Neuronal stem cell (in vitro differentiated cells): ENCODE data around the gene HOXD13.
A peak's percentile ranks its signal among the peaks of the same experiment; 100 is the strongest.

Source experiments
- DNase-seq: peaks from one replicate; pipeline ENCODE4 v3.0.0-alpha.2; 2013; ENCODE audit warnings: low spot score
- H2AFZ ChIP-seq: one replicate; pipeline ENCODE4 v1.6.1; 2013; ENCODE audit warnings: mild to moderate bottlenecking, low read length, inconsistent platforms
- H2AK5ac ChIP-seq: 2 replicates; pipeline ENCODE4 v1.6.1; 2013; ENCODE audit warnings: low read depth, mild to moderate bottlenecking, inconsistent platforms, low read length, moderate library complexity, mixed read lengths
- H2BK120ac ChIP-seq: 2 replicates; pipeline ENCODE4 v1.6.1; 2013; ENCODE audit warnings: low read depth, mild to moderate bottlenecking, inconsistent platforms, low read length, moderate library complexity, mixed read lengths
- H2BK12ac ChIP-seq: one replicate; pipeline ENCODE4 v1.6.1; 2013; ENCODE audit warnings: low read length, inconsistent platforms
- H2BK15ac ChIP-seq: 2 replicates; pipeline ENCODE4 v1.6.1; 2013; ENCODE audit warnings: mild to moderate bottlenecking, low read length, inconsistent platforms, mixed read lengths
- H2BK5ac ChIP-seq: one replicate; pipeline ENCODE4 v1.6.1; 2013; ENCODE audit warnings: inconsistent platforms, mild to moderate bottlenecking, low read length, moderate library complexity
- H3K14ac ChIP-seq: one replicate; pipeline ENCODE4 v1.6.1; 2013; ENCODE audit warnings: low read length, inconsistent platforms
- H3K18ac ChIP-seq: 2 replicates; pipeline ENCODE4 v1.6.1; 2013; ENCODE audit warnings: low read length, inconsistent platforms
- H3K23ac ChIP-seq: 2 replicates; pipeline ENCODE4 v1.6.1; 2013; ENCODE audit warnings: low read depth, mild to moderate bottlenecking, mixed read lengths, low read length, inconsistent platforms; ENCODE audit not compliant: poor library complexity
- H3K27ac ChIP-seq: replicated peaks from 3 replicates; pipeline ENCODE4 v1.5.1; 2013; ENCODE audit warnings: low read length, inconsistent platforms
- H3K27me3 ChIP-seq, 3 experiments: 2 replicates each; pipeline ENCODE4 v1.6.1; 2013; ENCODE audit warnings: low read length in 3 of 3, mild to moderate bottlenecking in 2 of 3, inconsistent platforms in 1 of 3, low read depth in 1 of 3, mixed read lengths in 1 of 3, moderate library complexity in 1 of 3; ENCODE audit not compliant: control insufficient read depth in 3 of 3, insufficient read depth in 3 of 3
- H3K36me3 ChIP-seq, 2 donors: replicated peaks in 1 of 2; 2 replicates each; pipeline ENCODE4 v1.6.1; 2013; ENCODE audit warnings: low read length in 2 of 2; ENCODE audit not compliant: control insufficient read depth in 2 of 2, insufficient read depth in 2 of 2
- H3K4ac ChIP-seq: 2 replicates; pipeline ENCODE4 v1.6.1; 2013; ENCODE audit warnings: inconsistent platforms, mild to moderate bottlenecking, low read length, moderate library complexity
- H3K4me1 ChIP-seq, 2 donors: 1 replicate in 1 of 2; 2 replicates in 1 of 2; pipeline ENCODE4 v1.6.1; 2013; ENCODE audit warnings: low read length in 2 of 2, low read depth in 1 of 2; ENCODE audit not compliant: control insufficient read depth in 2 of 2, insufficient read depth in 1 of 2
- H3K4me2 ChIP-seq: one replicate; pipeline ENCODE4 v1.6.1; 2013; ENCODE audit warnings: mild to moderate bottlenecking, low read length, inconsistent platforms; ENCODE audit not compliant: insufficient read depth, poor library complexity, severe bottlenecking
- H3K4me3 ChIP-seq, 2 donors: 2 replicates each; pipeline ENCODE4 v1.5.1; 2013; ENCODE audit warnings: low read length in 2 of 2, mild to moderate bottlenecking in 2 of 2, inconsistent platforms in 1 of 2, moderate library complexity in 1 of 2
- H3K79me1 ChIP-seq: one replicate; pipeline ENCODE4 v1.6.1; 2013; ENCODE audit warnings: low read depth, mild to moderate bottlenecking, inconsistent platforms, low read length, moderate library complexity
- H3K9ac ChIP-seq: one replicate; pipeline ENCODE4 v1.6.1; 2013; ENCODE audit warnings: mild to moderate bottlenecking, low read depth, low read length, inconsistent platforms; ENCODE audit not compliant: poor library complexity
- H3K9me3 ChIP-seq, 2 donors: replicated peaks in 1 of 2; 2 replicates each; pipeline versions ENCODE3 to v1.6.1; 2013; ENCODE audit warnings: low read length in 2 of 2, mild to moderate bottlenecking in 2 of 2, inconsistent platforms in 1 of 2, low read depth in 1 of 2, mixed read lengths in 1 of 2, moderate library complexity in 1 of 2; ENCODE audit not compliant: control insufficient read depth in 2 of 2, insufficient read depth in 1 of 2
- H4K8ac ChIP-seq: one replicate; pipeline ENCODE4 v1.6.1; 2013; ENCODE audit warnings: low read depth, mild to moderate bottlenecking, inconsistent platforms, low read length, moderate library complexity
- H4K91ac ChIP-seq: one replicate; pipeline ENCODE4 v1.6.1; 2013; ENCODE audit warnings: low read length, low read depth, mild to moderate bottlenecking, inconsistent platforms; ENCODE audit not compliant: poor library complexity
- WGBS, 2 donors: extraction: QIAGEN DNeasy Blood & Tissue Kit; methylation state at CpG; one replicate each; pipeline ENCODE4 v1.1.7; 2013; ENCODE audit warnings: missing lambda C conversion rate in 2 of 2, mixed read lengths in 1 of 2; ENCODE audit not compliant: insufficient read length in 2 of 2, insufficient replicate concordance in 1 of 2; ENCODE audit errors: extremely low coverage in 2 of 2; 5-methylcytosine and 5-hydroxymethylcytosine counted together

HOXD13 gene

DNA sequence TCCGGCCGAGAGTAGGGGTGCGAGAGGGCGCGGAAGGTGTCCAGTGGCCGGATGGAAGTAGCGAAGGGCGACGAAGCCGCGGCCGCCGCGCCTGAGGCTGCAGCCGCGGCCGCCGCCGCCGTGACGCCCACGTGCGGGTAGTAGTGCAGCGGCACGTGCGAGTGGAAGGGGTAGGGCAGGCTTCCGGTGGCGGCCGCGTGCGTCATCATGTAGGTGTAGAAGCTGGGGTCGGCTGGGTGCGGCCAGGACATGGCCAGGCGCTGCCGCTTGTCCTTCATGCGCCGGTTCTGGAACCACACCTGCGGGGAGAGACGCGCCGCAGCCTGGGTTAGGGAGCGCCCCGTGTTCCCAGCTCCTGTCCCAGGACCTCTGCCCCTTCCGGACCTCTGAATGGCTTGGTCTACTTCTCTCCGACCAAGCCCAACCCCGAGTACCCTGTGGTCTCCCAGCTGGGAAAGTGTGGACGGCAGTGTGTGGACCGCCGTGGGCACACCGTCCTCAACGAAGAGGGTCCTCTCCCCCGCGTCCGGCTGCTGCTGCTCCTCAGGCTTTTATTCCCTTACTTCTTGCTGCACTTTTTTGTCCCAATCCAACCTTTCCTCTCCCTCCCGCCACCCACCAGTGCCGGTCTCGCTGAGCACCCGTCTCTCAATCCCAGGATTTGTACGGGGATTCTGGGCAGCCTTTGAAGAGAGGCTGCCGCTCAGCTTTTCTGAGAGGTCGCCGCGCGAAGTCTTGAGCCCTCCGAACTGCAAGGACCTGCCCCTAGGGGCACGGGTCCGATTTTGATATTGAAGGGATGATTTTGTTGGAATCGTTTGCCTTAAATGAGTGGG lies 11.8 kb upstream of the HOXD13 start:
- peak overlapping the region; percentile 90 for H2AFZ ChIP-seq
- H2BK12ac ChIP-seq: no peak overlapping the region
- peaks cover 0 to 4% of the 10 kb centered on the region in 2 donors for H3K9me3 ChIP-seq
- H3K9ac ChIP-seq: no peak overlapping the region
- no peak for DNase-seq
- H3K4me2 ChIP-seq: peak overlapping the region; percentile 69
- no peak overlapping the region for H2AK5ac ChIP-seq
- no peak overlapping the region for H3K27ac ChIP-seq
- peaks cover 50 to 98% (median 89%) of the 10 kb centered on the region in 3 experiments for H3K27me3 ChIP-seq
- peak overlapping the region; percentile 71 for H3K18ac ChIP-seq
- peak overlapping the region; percentile 29 to 44 for H3K4me3 ChIP-seq
- H3K79me1 ChIP-seq: no peaks in the 10 kb centered on the region
- no peak overlapping the region for H2BK15ac ChIP-seq
- H2BK120ac ChIP-seq: peak overlapping the region; percentile 35
- no peak overlapping the region for H4K91ac ChIP-seq
- peak overlapping the region; percentile 90 for H3K23ac ChIP-seq
- peaks cover 0 to 2% of the 10 kb centered on the region in 2 donors for H3K4me1 ChIP-seq
- no peak overlapping the region for H3K14ac ChIP-seq
- WGBS, 2 donors: no CpG with 5 or more reads among the region's 68 CpGs
- peak overlapping the region; percentile 97 for H4K8ac ChIP-seq
- H3K4ac ChIP-seq: no peak overlapping the region
- H2BK5ac ChIP-seq: no peak overlapping the region
- no peaks in the 10 kb centered on the region for H3K36me3 ChIP-seq

DNA sequence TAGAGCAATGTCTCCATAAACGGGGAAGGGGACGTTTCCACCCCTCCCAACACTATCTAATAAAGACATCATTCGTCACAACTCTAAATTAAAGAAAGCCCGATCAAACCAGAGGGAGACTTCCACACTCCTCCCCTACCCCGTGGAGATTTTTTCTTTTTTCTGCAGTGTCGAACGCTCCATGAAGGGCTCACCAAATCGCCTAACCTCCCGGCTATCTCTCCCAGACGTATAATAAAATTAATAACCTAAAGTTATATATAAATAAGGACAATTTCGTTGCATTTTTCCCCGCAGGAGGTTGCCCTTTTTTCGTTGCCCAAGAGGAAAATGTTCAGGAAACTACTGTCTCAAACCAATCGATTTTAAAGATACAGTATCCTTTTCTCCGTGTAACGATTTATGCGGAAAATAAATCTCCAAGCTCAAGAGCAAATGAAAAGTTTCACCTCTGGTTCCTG lies 11.1 kb upstream of the HOXD13 start:
- Histone ChIP-seq H3K9me3 (peaks cover 0 to 4% of the 10 kb centered on the region in 2 donors), H3K36me3 (no peaks in the 10 kb centered on the region), H3K23ac (no peak overlapping the region), H3K14ac (no peak overlapping the region), H2BK15ac (no peak overlapping the region), H3K4me1 (peaks cover 0 to 2% of the 10 kb centered on the region in 2 donors), H3K4ac (no peak overlapping the region), H2AK5ac (no peak overlapping the region), H2BK5ac (no peak overlapping the region), H3K27ac (no peak overlapping the region), H3K18ac (no peak overlapping the region), H4K8ac (no peak overlapping the region), H3K27me3 (peaks cover 53 to 98% (median 90%) of the 10 kb centered on the region in 3 experiments), H2BK12ac (no peak overlapping the region), H3K4me2 (no peak overlapping the region), H2BK120ac (no peak overlapping the region), H2AFZ (no peak overlapping the region), H3K79me1 (no peaks in the 10 kb centered on the region), H4K91ac (no peak overlapping the region), H3K9ac (no peak overlapping the region), H3K4me3 (no peak overlapping the region)
- WGBS, 2 donors: no CpG with 5 or more reads among the region's 17 CpGs
- DNase-seq: no peak

DNA sequence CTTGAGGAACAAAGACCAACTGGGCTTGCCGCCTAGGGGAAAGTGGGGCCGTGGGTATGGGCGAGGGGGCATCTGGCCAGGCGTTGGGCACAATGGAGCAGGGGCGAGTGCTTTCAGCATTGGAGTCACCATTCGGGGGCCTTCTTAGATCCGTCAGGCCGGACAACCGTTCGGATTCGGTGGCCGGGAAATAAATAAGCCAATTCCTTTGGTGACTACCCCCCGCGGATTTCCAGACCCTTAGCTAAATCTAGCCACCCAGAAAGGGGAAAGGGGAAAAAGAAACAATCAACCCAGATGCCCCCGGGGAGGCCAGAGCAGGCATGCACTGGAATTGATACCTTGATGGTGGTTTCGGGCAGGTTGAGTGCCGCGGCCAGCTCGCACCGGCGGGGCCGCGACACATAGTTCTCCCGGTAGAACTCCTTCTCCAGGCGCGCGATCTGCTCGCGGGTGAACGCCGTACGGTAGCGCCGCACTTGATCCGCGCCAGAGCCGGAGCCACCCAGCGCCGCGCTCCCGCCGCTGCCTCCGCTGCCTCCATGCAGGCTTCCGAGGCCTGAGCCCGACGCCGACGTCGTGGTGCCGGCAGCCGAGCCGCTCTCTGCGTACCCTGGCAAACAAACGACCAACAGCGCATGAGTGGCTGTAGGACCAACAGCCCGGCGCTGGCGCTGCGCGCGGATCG lies 10.5 kb upstream of the HOXD13 start:
- peaks cover 53 to 98% (median 90%) of the 10 kb centered on the region in 3 experiments for H3K27me3 ChIP-seq
- H4K8ac ChIP-seq: no peak overlapping the region
- no peak overlapping the region for H2BK15ac ChIP-seq
- H3K14ac ChIP-seq: no peak overlapping the region
- H4K91ac ChIP-seq: no peak overlapping the region
- H3K9ac ChIP-seq: no peak overlapping the region
- H2AFZ ChIP-seq: peak overlapping the region; percentile 83
- H3K4me1 ChIP-seq: peaks cover 0 to 2% of the 10 kb centered on the region in 2 donors
- H2BK120ac ChIP-seq: no peak overlapping the region
- no peak overlapping the region for H2BK12ac ChIP-seq
- no peak overlapping the region for H3K4me3 ChIP-seq
- no peak overlapping the region for H3K27ac ChIP-seq
- no peak overlapping the region for H2AK5ac ChIP-seq
- no peak for DNase-seq
- no CpG with 5 or more reads among the region's 62 CpGs for WGBS, 2 donors
- no peaks in the 10 kb centered on the region for H3K36me3 ChIP-seq
- H3K18ac ChIP-seq: no peak overlapping the region
- H3K79me1 ChIP-seq: no peaks in the 10 kb centered on the region
- H3K9me3 ChIP-seq: peaks cover 0 to 4% of the 10 kb centered on the region in 2 donors
- no peak overlapping the region for H3K23ac ChIP-seq
- no peak overlapping the region for H3K4ac ChIP-seq
- H3K4me2 ChIP-seq: peak overlapping the region; percentile 3
- H2BK5ac ChIP-seq: no peak overlapping the region

DNA sequence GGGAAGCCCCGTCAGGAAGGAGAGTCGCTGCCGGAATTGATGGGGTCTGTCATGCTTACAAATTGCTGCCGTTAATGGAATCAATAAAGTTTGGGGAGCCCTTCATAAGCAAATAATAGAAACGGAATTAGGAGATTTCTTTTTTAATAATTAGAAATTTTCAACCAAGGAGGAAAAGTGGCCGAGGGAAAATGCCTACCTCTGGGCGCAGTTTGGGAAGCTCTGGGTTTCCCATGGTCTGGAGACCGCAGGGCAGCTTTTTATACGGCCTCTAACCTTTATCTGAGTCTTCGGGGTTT lies 10.0 kb upstream of the HOXD13 start:
- H3K36me3 ChIP-seq: no peaks in the 10 kb centered on the region
- H3K4me1 ChIP-seq: peaks cover 0 to 2% of the 10 kb centered on the region in 2 donors
- no peak for DNase-seq
- no peak overlapping the region for H2BK15ac ChIP-seq
- no peak overlapping the region for H3K27ac ChIP-seq
- no peak overlapping the region for H4K8ac ChIP-seq
- no peak overlapping the region for H3K18ac ChIP-seq
- H4K91ac ChIP-seq: no peak overlapping the region
- H3K79me1 ChIP-seq: no peaks in the 10 kb centered on the region
- H3K9me3 ChIP-seq: peaks cover 0 to 4% of the 10 kb centered on the region in 2 donors
- no peak overlapping the region for H2BK5ac ChIP-seq
- no peak overlapping the region for H3K14ac ChIP-seq
- no peak overlapping the region for H2BK120ac ChIP-seq
- H3K27me3 ChIP-seq: peaks cover 55 to 98% (median 94%) of the 10 kb centered on the region in 3 experiments
- H2AK5ac ChIP-seq: no peak overlapping the region
- H2BK12ac ChIP-seq: no peak overlapping the region
- no peak overlapping the region for H3K4me3 ChIP-seq
- H3K23ac ChIP-seq: no peak overlapping the region
- H3K9ac ChIP-seq: no peak overlapping the region
- no CpG with 5 or more reads among the region's 10 CpGs for WGBS, 2 donors
- H3K4ac ChIP-seq: no peak overlapping the region
- H3K4me2 ChIP-seq: no peak overlapping the region
- H2AFZ ChIP-seq: peak overlapping the region; percentile 79
